Measurements from ENCODE around the gene PLA2G1B. TPM values are rescaled to one million over a fixed set of nuclear protein-coding genes. Genes with fewer than 3 reads are reported as not detected.

Gene PLA2G1B
- total RNA-seq, 1 donor from 2014 or later, result 0.60 TPM

DNA sequence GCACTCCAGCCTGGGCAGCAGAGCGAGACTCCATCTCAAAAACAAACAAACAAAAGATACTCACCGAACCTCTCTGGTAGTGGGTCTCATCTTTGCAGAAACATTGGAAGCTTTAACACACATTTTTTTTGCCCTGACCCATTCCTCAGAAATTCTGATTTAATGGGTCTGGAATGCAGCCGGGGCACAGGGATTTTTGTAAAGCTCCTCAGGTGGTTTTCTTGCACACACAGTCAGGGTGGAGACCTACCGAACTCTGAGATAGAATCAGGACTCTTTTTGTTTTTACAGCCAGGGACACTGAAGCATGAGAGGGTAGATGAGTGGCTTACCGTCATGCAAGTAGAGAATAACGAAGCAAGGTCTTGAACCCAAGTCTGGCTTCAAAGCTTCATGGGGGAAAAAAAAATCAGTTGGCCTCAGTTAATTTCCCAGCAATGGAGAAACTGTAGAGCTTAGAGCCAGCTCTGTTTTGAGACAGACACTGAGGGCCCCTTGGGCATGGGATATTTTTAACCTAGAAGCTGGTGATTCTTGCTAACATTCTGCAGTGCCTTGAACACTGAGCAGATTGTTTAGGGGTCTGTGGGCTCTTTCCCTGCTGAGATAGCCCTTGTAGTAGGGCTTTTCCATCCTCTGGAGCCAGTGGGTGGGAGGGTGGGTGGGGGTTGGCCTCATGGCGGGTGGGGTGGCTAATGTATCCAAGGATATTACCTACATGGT lies 40.6 kb downstream of the PLA2G1B start:
- H3K27me3 Mint-ChIP-seq, result no peaks in the 10 kb centered on the region
- H3K9me3 Mint-ChIP-seq (ENCODE audit: low read depth), result no peaks in the 10 kb centered on the region
- no peak overlapping the region for H3K4me3 Mint-ChIP-seq (ENCODE audit: low read depth)
- H3K27ac Mint-ChIP-seq, result no peak overlapping the region
- TF ChIP-seq, protein P1, sequence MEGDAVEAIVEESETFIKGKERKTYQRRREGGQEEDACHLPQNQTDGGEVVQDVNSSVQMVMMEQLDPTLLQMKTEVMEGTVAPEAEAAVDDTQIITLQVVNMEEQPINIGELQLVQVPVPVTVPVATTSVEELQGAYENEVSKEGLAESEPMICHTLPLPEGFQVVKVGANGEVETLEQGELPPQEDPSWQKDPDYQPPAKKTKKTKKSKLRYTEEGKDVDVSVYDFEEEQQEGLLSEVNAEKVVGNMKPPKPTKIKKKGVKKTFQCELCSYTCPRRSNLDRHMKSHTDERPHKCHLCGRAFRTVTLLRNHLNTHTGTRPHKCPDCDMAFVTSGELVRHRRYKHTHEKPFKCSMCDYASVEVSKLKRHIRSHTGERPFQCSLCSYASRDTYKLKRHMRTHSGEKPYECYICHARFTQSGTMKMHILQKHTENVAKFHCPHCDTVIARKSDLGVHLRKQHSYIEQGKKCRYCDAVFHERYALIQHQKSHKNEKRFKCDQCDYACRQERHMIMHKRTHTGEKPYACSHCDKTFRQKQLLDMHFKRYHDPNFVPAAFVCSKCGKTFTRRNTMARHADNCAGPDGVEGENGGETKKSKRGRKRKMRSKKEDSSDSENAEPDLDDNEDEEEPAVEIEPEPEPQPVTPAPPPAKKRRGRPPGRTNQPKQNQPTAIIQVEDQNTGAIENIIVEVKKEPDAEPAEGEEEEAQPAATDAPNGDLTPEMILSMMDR (IDR thresholded peaks at IDR 0.05; ENCODE audit: unreplicated experiment), result no peak
- H3K4me1 Mint-ChIP-seq (ENCODE audit: low read depth), result no peaks in the 10 kb centered on the region
- no peaks in the 10 kb centered on the region for H3K36me3 Mint-ChIP-seq (ENCODE audit: insufficient read depth)
- DNase-seq (ENCODE audit: low spot score, unreplicated experiment), result no peak

DNA sequence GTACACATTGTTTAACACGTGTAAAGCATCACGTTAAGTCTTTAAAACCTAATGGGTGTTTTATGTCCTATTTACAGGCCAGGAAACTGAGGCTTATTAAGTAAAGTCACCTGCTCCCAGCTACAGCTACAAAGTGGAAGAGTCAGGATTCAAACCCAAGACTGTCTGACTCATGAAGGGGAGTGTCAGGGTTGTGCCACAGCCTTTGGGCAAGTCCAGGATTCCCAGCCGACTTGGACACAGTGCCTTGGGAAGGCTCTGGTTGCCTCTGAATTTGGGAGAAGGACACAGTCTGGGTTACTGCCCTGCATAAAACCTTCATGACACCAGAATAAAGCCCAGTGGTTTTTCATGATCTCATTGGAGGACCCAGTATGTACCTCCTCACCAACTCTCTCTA lies 43.2 kb downstream of the PLA2G1B start:
- no peaks in the 10 kb centered on the region for H3K9me3 Mint-ChIP-seq (ENCODE audit: low read depth)
- H3K4me3 Mint-ChIP-seq (ENCODE audit: low read depth), result no peak overlapping the region
- TF ChIP-seq, protein P1 (IDR thresholded peaks at IDR 0.05; ENCODE audit: unreplicated experiment), result no peak
- H3K36me3 Mint-ChIP-seq (ENCODE audit: insufficient read depth), result no peaks in the 10 kb centered on the region
- DNase-seq (ENCODE audit: low spot score, unreplicated experiment), result no peak
- H3K27ac Mint-ChIP-seq, result no peak overlapping the region
- H3K27me3 Mint-ChIP-seq, result no peaks in the 10 kb centered on the region
- H3K4me1 Mint-ChIP-seq (ENCODE audit: low read depth), result no peaks in the 10 kb centered on the region

DNA sequence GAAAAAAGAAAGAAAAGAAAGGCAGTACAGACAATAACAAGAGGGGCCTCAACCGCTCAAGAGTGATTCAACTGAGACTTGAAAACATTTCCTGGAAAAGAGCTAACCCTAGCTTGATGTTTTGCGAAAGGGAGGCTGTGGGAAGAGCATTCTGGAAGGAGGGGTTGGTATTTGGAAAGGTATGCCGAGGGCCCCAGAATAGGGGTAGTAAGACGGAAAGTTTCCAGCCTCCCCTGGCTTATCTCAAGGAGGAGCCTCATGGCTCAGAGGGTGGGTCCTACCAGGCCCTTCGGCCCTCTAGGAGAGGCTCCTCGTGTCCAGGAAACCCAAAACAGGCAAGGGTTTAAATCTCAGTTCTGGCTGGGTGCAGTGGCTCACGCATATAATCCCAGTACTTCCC lies 44.3 kb downstream of the PLA2G1B start:
- Mint-ChIP-seq H3K4me1 (ENCODE audit: low read depth) (no peaks in the 10 kb centered on the region), H3K27me3 (no peaks in the 10 kb centered on the region), H3K36me3 (ENCODE audit: insufficient read depth) (peaks cover 3% of the 10 kb centered on the region), H3K4me3 (ENCODE audit: low read depth) (no peak overlapping the region), H3K27ac (no peak overlapping the region), H3K9me3 (ENCODE audit: low read depth) (peaks cover 3% of the 10 kb centered on the region)
- TF ChIP-seq, protein P1 (IDR thresholded peaks at IDR 0.05; ENCODE audit: unreplicated experiment), result no peak
- DNase-seq (ENCODE audit: low spot score, unreplicated experiment), result no peak

- Mint-ChIP-seq H3K4me1 (ENCODE audit: low read depth) (peaks cover 4% of the 10 kb centered on the region), H3K9me3 (ENCODE audit: low read depth) (peaks cover 3% of the 10 kb centered on the region), H3K27me3 (no peaks in the 10 kb centered on the region), H3K27ac (no peak overlapping the region), H3K36me3 (ENCODE audit: insufficient read depth) (peaks cover 4% of the 10 kb centered on the region), H3K4me3 (ENCODE audit: low read depth) (no peak overlapping the region)
- TF ChIP-seq, protein P1 (IDR thresholded peaks at IDR 0.05; ENCODE audit: unreplicated experiment), result no peak
- DNase-seq (ENCODE audit: low spot score, unreplicated experiment), result no peak
Measured at GRCh38 chr12:120278137-120279069, 49.2 kb downstream of the PLA2G1B start.

GRCh38 chr12:120276734-120277133 lies 50.8 kb downstream of the PLA2G1B start:
- H3K27ac Mint-ChIP-seq, result peak overlapping the region; percentile 24
- TF ChIP-seq, protein P1 (IDR thresholded peaks at IDR 0.05; ENCODE audit: unreplicated experiment), result no peak

More at GRCh38 chr12:120276734-120277133, 50.8 kb downstream of the PLA2G1B start:
- H3K4me1 Mint-ChIP-seq (ENCODE audit: low read depth), result peaks cover 4% of the 10 kb centered on the region
- H3K36me3 Mint-ChIP-seq (ENCODE audit: insufficient read depth), result peaks cover 4% of the 10 kb centered on the region
- no peak for DNase-seq (ENCODE audit: low spot score, unreplicated experiment)
- peaks cover 3% of the 10 kb centered on the region for H3K9me3 Mint-ChIP-seq (ENCODE audit: low read depth)
- H3K27me3 Mint-ChIP-seq, result no peaks in the 10 kb centered on the region
- H3K4me3 Mint-ChIP-seq (ENCODE audit: low read depth), result no peak overlapping the region
